IPS-NIHi7 (cell line): ENCODE results near the gene OR1K1.
"Not testable (repeated sequence)": the region's sequence is repeated elsewhere in the genome, so short reads cannot be mapped to it uniquely, and the experiment has no call there.

Experiments
- DNase-seq: peaks from one replicate; pipeline ENCODE4 v3.0.0; 2012; ENCODE audit warnings: mixed read lengths; ENCODE audit errors: extremely low spot score

OR1K1 gene

GRCh38 chr9:122812736-122813135 is 12.8 kb downstream of the OR1K1 start:
- DNase-seq = no peak

- no peak for DNase-seq
Measured at GRCh38 chr9:122814545-122814944, 14.6 kb downstream of the OR1K1 start.

- no peak for DNase-seq
Measured at GRCh38 chr9:122815544-122815943, 15.6 kb downstream of the OR1K1 start.

- no peak for DNase-seq
Measured at GRCh38 chr9:122816163-122816867, 16.4 kb downstream of the OR1K1 start.

- no peak for DNase-seq
Measured at GRCh38 chr9:122819326-122819725, 19.4 kb downstream of the OR1K1 start.

GRCh38 chr9:122819791-122820489 is 20.0 kb downstream of the OR1K1 start:
- no peak for DNase-seq

- DNase-seq = no peak
Measured at GRCh38 chr9:122820490-122820845, 20.5 kb downstream of the OR1K1 start.

- no peak for DNase-seq
Measured at GRCh38 chr9:122821278-122821943, 21.5 kb downstream of the OR1K1 start.

GRCh38 chr9:122822056-122822455 is 22.1 kb downstream of the OR1K1 start:
- DNase-seq = no peak

- DNase-seq = no peak
Measured at GRCh38 chr9:122822938-122823337, 23.0 kb downstream of the OR1K1 start.

- peak; percentile 37 for DNase-seq
Measured at GRCh38 chr9:122827761-122828093, 27.8 kb downstream of the OR1K1 start.

- not testable (repeated sequence) for DNase-seq
Measured at GRCh38 chr9:122828965-122829284, 29.0 kb downstream of the OR1K1 start.

GRCh38 chr9:122832194-122832593 is 32.3 kb downstream of the OR1K1 start:
- no peak for DNase-seq

- DNase-seq = peak; percentile 62
Measured at GRCh38 chr9:122835313-122835731, 35.4 kb downstream of the OR1K1 start.

- DNase-seq = no peak
Measured at GRCh38 chr9:122837266-122837850, 37.4 kb downstream of the OR1K1 start.

- not testable (repeated sequence) for DNase-seq
Measured at GRCh38 chr9:122838441-122838840, 38.5 kb downstream of the OR1K1 start.

GRCh38 chr9:122841501-122841900 is 41.6 kb downstream of the OR1K1 start:
- no peak for DNase-seq

- DNase-seq = no peak
Measured at GRCh38 chr9:122844137-122844536, 44.2 kb downstream of the OR1K1 start.

- DNase-seq = no peak
Measured at GRCh38 chr9:122845116-122845515, 45.2 kb downstream of the OR1K1 start.

- no peak for DNase-seq
Measured at GRCh38 chr9:122846371-122846940, 46.5 kb downstream of the OR1K1 start.

- no peak for DNase-seq
Measured at GRCh38 chr9:122848256-122848943, 48.5 kb downstream of the OR1K1 start.
